ENCODE measurements around the gene FOXP1. TPM values are rescaled to one million over a fixed set of nuclear protein-coding genes. Genes with fewer than 3 reads are reported as not detected.
A peak's percentile ranks its signal among the peaks of the same experiment; 100 is the strongest.

The FOXP1 gene
- total RNA-seq, 1 donor, result 55.7 TPM

- no peak for TF ChIP-seq CTCF (IDR thresholded peaks at IDR 0.05; ENCODE audit: insufficient read depth, low read depth, low read length)
- DNase-seq (ENCODE audit: low read depth), result peak; percentile 38
- H3K4me3 ChIP-seq (ENCODE audit: low read depth, low read length), result no peak overlapping the region
Measured at GRCh38 chr3:71089271-71089847, 494.2 kb downstream of the FOXP1 start.

- H3K4me3 ChIP-seq (ENCODE audit: low read depth, low read length), result no peak overlapping the region
- no peak for TF ChIP-seq CTCF (IDR thresholded peaks at IDR 0.05; ENCODE audit: insufficient read depth, low read depth, low read length)
- DNase-seq (ENCODE audit: low read depth), result no peak
Measured at GRCh38 chr3:71088742-71089141, 494.8 kb downstream of the FOXP1 start.

DNA sequence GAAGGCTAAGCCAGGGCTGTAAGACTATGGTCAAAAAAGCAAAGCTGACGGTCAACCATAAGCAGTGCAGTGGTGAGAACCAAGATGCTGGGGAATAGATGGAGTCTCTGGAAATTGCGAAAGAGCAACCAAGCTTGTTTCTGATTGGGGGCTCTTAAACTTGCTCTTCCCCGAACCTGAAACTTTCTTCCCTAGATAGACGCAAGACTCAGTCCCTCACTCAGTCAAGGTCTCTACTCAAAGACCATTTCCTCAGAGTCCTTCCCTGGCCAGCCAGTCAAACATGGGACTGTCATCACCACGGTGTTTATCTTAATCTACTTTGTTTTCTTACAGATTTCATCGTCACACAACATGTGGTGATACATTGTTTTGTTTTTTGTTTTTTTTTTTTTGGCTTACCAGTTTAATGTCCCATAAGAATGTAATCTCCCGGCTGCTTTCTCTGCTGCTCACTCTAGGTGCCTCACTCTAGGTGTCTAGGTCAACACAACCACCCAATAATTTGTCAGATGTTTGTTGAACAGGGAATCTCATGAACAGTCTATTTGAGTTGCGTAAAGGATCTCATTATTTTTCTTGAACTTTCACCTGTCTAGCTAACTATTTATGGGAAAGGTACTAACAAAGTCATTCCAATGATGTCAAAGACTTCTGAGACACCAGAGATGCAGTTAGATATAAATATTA is 495.4 kb downstream of the FOXP1 start:
- no peak overlapping the region for H3K4me3 ChIP-seq (ENCODE audit: low read depth, low read length)
- peak; percentile 76 for DNase-seq (ENCODE audit: low read depth)
- peak; percentile 1 for TF ChIP-seq CTCF (IDR thresholded peaks at IDR 0.05; ENCODE audit: insufficient read depth, low read depth, low read length)

DNA sequence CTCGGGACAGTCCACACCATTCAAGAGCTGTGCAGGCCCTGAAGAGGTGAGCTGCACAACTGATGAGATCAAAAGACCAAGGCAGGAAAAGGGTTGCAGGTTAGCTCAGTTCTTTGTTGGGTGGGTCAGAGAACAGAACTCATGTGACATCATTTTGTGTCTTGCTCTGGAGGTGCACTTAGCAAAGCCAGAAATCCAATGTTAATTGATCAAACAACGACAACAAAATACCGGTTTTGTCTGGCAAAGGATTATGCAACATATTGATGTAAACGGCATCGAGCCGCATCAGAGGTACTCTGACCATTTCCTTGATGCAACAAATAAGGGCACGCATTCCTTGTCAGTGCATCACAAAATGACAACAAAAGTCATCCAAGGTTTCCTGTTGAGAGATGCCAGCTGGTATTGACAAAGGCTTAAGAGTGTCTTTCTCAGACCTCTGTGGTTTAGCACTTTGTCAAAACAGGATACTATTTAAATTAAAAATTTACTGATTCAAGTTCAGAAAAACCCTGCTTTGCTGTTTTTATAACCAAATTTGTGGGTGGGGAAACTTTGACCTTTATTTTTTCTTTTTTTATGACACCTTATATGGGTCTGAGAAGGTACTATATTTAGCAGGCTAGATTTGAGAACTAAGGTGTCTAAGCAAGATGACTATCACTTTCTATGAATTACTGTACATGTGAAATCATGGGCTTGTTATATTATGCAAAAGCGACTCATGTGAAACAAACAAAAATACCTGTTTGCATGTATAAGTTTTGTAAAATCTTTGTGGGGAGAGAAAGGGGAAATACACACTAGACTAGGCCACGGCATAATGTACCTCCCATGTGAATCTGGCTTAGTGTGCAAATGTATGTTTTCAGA is 496.1 kb downstream of the FOXP1 start:
- DNase-seq (ENCODE audit: low read depth), result peak; percentile 55
- no peak for TF ChIP-seq CTCF (IDR thresholded peaks at IDR 0.05; ENCODE audit: insufficient read depth, low read depth, low read length)
- no peak overlapping the region for H3K4me3 ChIP-seq (ENCODE audit: low read depth, low read length)

GRCh38 chr3:71086777-71087142 is 496.8 kb downstream of the FOXP1 start:
- TF ChIP-seq CTCF (IDR thresholded peaks at IDR 0.05; ENCODE audit: insufficient read depth, low read depth, low read length), result no peak
- no peak overlapping the region for H3K4me3 ChIP-seq (ENCODE audit: low read depth, low read length)
- DNase-seq (ENCODE audit: low read depth), result no peak

DNA sequence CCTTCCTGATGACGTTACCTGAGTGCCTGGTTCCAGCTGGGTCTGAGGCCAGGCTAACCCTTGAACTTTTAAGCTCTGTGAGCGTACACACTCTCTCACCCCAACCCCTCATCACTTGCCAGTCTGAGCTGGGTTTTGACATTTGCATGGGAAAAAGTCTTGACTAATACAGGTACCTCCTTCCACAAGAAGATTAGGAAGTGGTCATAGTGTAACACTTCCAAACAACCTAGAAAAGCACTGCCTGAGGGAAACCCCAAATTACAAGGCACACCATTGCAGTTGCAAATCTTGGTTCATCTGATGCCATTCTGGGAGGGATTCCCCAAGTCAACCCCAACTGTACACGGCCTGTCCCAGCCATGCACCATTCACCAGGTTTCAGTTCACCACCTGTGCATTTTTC is 499.8 kb downstream of the FOXP1 start:
- no peak for TF ChIP-seq CTCF (IDR thresholded peaks at IDR 0.05; ENCODE audit: insufficient read depth, low read depth, low read length)
- no peak for DNase-seq (ENCODE audit: low read depth)
- H3K4me3 ChIP-seq (ENCODE audit: low read depth, low read length), result no peak overlapping the region
